ENCODE data around the gene C1S. TPM values are rescaled to one million over a fixed set of nuclear protein-coding genes. Genes with fewer than 3 reads are reported as not detected.

The C1S gene
- total RNA-seq, 2 donors from 2014 or later: 54.9 to 109 TPM

DNA sequence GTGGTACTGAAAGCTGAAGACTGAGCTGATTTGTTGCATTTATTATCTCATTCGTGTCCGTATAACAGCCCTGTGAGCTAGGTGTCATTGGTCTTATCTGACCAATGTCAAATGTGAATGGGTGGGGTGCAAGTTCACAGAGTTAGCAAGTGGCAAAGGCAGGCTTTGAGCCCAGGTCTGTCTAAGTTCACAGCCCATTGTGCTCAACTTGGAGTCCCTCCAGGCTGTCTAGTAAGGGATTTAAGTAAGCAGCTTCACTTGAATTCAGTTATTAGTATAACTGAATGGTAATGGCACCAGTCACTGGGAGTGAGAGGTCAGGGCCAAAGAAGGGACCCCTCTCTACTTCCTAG, 8.5 kb downstream of the C1S start:
- ATAC-seq (no peak), DNase-seq (no peak)
- intact Hi-C loops (cut with DNase I, micrococcal nuclease): no loop called here

GRCh38 chr12:7069386-7069785, 8.9 kb downstream of the C1S start:
- intact Hi-C loops (cut with DNase I, micrococcal nuclease): no loop called here
- ATAC-seq: no peak
- no peak for DNase-seq

DNA sequence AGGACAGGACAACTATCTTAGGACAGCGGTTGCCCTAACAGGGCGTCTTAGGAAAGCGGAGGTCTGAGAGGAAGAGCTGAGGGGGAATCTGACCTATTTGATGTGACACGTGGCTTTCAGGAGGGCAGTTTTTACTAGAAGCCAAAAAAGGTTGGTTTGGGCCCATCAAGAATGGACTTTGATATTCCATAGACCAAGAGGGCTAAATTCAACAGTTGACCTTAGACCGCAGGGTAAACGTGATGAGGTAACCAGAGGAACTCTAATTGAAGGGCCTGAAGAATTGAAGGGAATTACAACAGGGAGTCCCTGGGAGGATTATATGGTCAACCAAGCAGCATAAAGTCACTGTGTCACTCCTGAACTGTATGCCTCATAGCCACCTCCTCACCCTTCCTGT, 11.5 kb downstream of the C1S start:
- no peak for DNase-seq
- no peak for ATAC-seq
- intact Hi-C loops (cut with DNase I, micrococcal nuclease): no loop called here

DNA sequence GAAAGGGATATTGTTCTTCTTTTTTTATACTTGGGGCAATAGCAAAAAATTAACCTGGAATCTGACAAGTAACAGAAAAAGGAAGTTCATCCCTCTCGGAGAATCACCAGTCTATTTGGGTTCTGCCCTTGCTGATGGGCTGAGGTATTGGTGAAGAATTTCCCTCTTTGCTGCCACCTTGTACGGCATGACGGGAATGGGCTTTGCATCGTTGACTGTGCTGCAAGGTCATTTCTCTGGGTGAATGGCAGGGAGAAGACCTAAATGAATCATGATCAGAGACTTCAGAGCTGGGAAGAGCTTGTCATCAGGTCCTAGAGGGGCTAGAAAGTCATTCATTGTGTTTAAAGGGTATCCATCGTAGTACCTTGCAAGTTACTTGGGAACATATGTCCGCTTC, 12.0 kb downstream of the C1S start:
- intact Hi-C loops (cut with DNase I, micrococcal nuclease): no loop called here
- ATAC-seq (no peak), DNase-seq (no peak)

DNA sequence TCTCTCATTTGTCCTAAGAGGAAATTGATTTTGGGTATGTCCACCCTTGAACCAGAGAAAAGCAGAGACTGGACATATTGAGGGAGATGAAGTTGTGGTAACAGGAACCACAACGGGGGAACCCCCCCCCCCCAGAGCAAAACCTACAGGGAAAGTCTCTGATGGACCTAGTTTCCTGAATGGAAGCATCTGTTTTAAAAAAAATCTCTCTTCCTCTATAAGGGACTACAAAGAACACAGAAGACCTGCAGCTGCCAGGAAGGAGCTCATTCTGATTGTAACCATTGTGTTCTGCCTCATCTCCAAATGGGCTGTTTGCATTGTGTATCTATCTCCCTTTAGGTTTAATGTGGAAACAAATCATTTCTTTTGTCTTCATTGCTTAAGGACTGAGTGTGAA, 13.4 kb downstream of the C1S start:
- ATAC-seq (no peak), DNase-seq (no peak)
- intact Hi-C loops (cut with DNase I, micrococcal nuclease): no loop called here

- no peak for DNase-seq
- no peak for ATAC-seq
- intact Hi-C loops (cut with DNase I, micrococcal nuclease): no loop called here
Measured at GRCh38 chr12:7075518-7075917, 15.0 kb downstream of the C1S start.

- intact Hi-C loops (cut with DNase I, micrococcal nuclease): no loop called here
- DNase-seq (no peak), ATAC-seq (no peak)
Measured at GRCh38 chr12:7075939-7076338, 15.4 kb downstream of the C1S start.

DNA sequence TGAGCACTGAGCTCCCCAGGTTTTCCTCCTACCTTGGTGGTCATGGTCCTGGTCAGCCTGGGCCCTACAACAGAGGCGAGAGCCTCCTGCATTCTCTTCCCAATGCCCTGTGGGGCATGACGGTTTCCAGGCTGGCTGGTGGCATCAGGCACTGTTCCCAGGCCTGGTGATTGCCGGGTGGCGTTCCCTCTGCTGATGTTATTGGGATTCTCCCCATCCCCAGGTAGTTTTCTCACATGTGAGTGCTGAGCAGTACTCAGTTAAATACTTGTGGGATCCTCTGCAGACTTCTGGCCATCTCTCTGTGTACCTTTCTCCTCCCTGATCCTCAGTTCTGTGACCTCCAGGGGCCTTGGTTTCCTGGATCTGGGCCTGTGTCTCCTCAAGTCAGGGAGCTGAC, 16.0 kb downstream of the C1S start:
- no peak for ATAC-seq
- intact Hi-C loops (cut with DNase I, micrococcal nuclease): no loop called here
- no peak for DNase-seq

- DNase-seq: no peak
- intact Hi-C loops (cut with DNase I, micrococcal nuclease): no loop called here
- no peak for ATAC-seq
Measured at GRCh38 chr12:7078163-7078562, 17.6 kb downstream of the C1S start.

DNA sequence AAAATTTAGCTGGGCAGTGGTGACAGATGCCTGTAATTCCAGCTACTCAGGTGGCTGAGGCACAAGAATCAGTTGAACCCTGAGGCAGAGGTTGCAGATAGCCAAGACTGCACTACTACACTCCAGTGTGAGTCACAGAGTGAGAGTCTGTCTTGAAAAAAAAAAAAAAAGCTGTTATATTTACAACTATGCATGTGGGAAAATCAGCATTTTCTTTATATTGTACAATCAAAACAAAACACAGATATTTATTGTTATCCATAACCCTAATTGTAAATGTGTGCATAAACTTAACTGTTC, 19.3 kb downstream of the C1S start:
- ATAC-seq (no peak), DNase-seq (no peak)
- intact Hi-C loops (cut with DNase I, micrococcal nuclease): no loop called here

- intact Hi-C loops (cut with DNase I, micrococcal nuclease): no loop called here
- no peak for DNase-seq
- ATAC-seq: no peak
Measured at GRCh38 chr12:7081037-7081436, 20.5 kb downstream of the C1S start.

GRCh38 chr12:7083125-7083524, 22.6 kb downstream of the C1S start:
- ATAC-seq (no peak), DNase-seq (no peak)
- intact Hi-C loops (cut with DNase I, micrococcal nuclease): no loop called here

DNA sequence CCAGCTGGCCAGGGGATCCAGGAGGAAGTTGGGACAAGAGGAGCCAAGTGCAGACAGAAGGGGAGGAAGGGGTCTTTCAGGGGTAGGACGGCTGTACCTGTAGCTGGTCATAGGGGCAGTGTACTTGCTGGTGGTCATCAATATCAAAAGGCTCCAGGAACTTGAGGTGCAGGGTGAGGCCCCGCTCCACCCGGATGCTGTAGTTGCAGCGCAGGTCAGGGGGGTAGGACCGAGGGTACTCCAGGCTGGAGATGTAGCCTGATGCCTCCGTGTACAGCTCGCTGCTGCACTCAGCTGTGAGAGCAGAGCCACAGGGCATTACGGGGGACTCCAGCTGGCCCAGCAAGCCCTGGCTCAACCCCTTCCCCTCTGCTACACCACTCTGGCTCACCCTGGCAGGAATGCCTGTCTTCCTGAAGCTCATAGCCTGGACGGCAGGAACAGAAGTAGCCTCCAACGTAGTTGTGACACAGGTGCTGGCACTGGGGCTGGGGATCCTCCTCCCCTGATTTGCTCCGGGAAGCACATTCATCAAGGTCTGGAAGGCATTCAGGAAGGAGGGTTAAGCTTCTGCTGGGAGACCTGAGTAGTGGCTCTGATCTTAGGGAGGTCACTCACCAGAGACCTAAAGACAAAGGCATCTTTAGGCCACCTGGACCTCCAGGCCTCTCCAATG, 28.8 kb downstream of the C1S start:
- no peak for ATAC-seq
- intact Hi-C loops (cut with DNase I, micrococcal nuclease): no loop called here
- DNase-seq: no peak

- ATAC-seq (no peak), DNase-seq (no peak)
- intact Hi-C loops (cut with DNase I, micrococcal nuclease): no loop called here
Measured at GRCh38 chr12:7090222-7090998, 29.9 kb downstream of the C1S start.

DNA sequence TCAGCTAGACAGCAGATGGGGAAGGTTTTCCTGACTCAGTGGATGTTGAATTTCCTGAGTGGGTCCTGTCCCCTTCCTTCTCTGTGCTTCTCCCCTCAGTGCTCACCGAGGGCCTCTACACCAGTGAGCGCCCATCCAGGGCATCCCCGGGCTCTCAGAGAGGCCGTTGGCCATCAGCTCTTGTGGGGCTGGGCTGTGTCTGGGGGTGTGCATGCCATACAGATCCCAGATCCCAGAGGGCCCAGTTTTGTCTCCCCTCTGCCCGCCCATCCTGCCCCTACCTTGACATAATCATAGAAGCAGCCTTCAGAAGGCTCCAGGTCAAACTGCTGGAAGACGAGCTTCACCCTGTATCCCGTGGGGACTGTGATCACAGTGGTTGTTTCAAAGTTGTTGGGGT, 30.7 kb downstream of the C1S start:
- DNase-seq: no peak
- intact Hi-C loops (cut with DNase I, micrococcal nuclease): no loop called here
- ATAC-seq: no peak

- no peak for DNase-seq
- ATAC-seq: peak; percentile 21
- intact Hi-C loops (cut with DNase I, micrococcal nuclease): no loop called here
Measured at GRCh38 chr12:7091660-7092228, 31.2 kb downstream of the C1S start.

- ATAC-seq (peak; percentile 60), DNase-seq (peak; percentile 64 to 77)
- intact Hi-C loops (cut with DNase I, micrococcal nuclease): no loop called here
Measured at GRCh38 chr12:7092229-7092985, 31.9 kb downstream of the C1S start, which contains the start of gene C1R. Gene C1R (minus strand): TSS chr12:7092445. CDS start chr12:7092388, 57 bp downstream.

GRCh38 chr12:7092986-7093460, 32.5 kb downstream of the C1S start:
- no peak for ATAC-seq
- intact Hi-C loops (cut with DNase I, micrococcal nuclease): no loop called here

GRCh38 chr12:7093486-7093885, 33.0 kb downstream of the C1S start:
- no peak for DNase-seq
- ATAC-seq: no peak
- intact Hi-C loops (cut with DNase I, micrococcal nuclease): no loop called here

More at GRCh38 chr12:7092986-7093460, 32.5 kb downstream of the C1S start:
- no peak for DNase-seq

DNA sequence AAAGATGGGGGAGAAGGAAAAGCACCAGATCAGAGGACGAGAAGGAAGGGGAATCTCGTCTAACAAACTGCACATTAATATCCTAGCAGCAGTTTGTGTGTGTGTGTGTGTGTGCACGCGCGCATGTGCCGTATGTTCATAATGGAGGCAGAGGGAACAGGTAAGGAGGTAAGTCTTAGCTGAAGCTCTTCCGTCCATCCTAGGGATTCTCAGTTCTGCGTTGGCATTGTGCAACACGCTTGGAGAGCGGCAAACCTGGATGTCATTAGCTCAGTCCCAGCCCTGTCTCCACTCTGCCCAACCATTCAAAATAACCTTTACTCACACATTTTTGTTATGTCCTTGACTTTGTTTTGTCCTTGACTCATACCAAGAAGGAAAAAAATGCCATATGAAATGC, 33.4 kb downstream of the C1S start:
- intact Hi-C loops (cut with DNase I, micrococcal nuclease): no loop called here
- no peak for DNase-seq
- ATAC-seq: peak; percentile 17

All from left colon (tissue), 2 donors.